DMS153 treated with DMSO at 0.1 percent for 48 hours (cell line): Measurements from ENCODE around the gene ATP6AP1.

Experiments used
- DNase-seq: peaks from one replicate; lab custom pipeline; 2025; ENCODE audit not compliant: unreplicated experiment; lab: John Stamatoyannopoulos, UW

The ATP6AP1 gene

DNA sequence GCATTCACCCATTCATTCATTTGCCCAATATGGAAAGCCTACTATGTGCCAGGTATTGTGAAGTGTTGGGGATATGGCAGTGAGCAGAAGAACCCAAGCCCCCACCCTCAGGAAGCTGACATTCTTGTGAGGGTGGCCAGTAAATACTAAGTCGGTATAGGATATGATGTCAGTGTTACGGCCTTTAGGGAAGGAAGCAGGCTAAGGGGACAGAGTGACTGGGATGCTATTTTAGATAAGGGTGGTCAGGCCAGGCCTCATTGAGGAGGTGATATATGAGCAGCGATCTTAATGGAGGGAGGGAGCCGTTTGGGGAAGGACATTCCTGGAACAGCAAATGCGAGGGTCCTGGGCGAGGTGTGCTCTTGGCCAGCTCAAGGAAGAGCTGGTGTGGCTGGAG, 2.0 kb downstream of the ATP6AP1 start:
- no peak for DNase-seq

DNA sequence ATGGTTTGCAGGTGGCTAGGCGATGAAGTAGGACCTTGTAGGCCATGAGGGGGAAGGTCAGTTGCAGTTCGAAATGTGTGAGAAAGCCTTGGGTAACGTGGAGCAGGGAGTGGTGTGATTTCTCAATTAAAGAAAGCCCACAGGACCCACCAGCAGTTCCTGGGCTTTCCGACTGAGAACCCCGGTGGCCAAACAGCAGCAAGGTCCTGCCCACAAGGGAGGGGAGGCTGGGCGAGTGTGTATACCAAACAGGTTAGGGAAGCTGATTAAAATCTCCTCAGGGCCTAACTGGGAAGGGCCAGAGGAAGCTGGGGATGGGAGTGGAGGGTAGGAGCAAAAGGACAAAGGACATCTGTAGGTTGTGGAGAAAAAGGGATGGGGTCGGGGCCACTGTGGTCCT, 2.4 kb downstream of the ATP6AP1 start:
- no peak for DNase-seq

DNA sequence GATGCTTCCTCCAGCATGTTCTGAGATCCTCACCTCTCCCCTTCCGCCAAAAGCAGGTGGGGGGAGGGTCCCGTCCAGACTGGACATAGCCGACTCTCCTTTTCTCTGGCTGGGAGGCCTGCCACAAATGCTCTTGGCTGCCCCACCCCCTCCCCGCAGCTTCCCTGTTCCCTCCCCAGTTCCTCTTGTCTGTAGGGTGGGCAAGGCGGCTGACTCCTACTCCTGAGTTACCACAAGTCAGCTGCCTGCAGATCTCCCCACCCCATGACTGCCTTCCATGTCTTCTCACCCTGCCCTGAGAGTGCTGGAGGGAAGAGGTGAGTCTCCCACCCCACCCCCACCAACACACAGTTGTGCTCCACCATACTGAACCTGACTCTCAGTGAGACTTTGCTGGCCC, 2.9 kb downstream of the ATP6AP1 start:
- DNase-seq = no peak

DNA sequence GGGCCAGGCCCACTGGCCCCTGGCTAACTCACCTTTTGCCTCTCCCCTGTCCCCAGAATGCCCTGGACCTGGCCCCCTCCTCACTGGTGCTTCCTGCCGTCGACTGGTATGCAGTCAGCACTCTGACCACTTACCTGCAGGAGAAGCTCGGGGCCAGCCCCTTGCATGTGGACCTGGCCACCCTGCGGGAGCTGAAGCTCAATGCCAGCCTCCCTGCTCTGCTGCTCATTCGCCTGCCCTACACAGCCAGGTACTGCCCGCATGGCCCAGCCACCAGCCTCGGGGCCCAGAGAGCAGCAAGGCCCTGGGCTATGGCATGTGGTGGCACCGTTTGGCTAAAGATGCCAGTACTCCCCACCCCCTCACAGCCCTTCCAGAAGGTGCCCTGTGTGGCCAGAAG, 3.7 kb downstream of the ATP6AP1 start:
- no peak for DNase-seq

DNA sequence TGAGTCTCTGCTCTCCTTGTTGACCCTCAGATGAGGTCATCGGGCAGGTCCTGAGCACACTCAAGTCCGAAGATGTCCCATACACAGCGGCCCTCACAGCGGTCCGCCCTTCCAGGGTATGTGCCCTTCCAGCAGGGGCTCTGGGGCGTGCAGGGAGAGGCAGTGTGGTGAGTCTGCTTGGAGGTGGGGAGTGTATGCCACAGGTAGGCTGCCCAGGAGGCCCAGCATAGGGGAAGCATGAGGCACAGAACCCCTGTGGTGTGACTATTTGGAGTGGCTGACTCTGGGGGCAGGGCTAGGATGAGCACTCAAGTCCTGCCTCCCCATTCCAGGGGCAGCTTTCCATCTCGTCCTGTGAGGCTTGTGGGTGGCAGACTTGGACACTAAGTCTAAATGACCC, 5.1 kb downstream of the ATP6AP1 start:
- DNase-seq = no peak

DNA sequence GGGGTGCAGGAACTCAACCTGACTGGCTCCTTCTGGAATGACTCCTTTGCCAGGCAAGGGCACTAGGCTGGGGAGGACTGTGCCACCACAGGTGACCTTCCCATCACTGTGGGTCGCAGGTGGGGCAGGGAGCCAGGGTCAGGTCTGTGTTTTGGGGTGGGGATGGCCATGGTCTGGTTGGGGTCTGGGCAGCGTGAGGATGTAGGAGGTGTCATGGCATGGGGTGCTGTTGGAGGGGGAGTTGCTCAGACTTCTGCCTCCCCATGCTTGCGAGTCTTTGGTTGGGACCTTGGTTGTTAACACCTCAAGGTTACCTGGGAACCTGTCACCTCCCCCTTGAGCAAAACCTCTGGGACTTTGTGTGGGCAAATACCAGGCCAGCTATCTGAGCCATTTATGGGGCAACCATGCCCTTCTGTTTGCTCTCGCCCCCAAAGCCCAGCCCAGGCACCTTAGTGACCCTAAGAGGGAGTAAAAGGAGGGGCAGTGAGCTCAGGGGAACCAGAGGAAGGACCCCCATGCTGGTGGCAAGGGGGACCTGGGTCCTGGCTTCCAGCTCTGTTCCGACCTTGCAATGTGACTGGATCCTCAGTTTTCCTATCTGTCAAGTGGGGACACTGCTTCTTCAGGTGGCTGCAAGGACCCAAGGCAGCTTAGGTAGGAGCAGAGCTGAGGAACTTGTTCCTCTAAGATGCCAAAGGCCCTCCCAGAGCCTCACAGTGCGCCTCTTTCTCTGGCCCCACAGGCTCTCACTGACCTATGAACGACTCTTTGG, 6.1 kb downstream of the ATP6AP1 start:
- DNase-seq = no peak

DNA sequence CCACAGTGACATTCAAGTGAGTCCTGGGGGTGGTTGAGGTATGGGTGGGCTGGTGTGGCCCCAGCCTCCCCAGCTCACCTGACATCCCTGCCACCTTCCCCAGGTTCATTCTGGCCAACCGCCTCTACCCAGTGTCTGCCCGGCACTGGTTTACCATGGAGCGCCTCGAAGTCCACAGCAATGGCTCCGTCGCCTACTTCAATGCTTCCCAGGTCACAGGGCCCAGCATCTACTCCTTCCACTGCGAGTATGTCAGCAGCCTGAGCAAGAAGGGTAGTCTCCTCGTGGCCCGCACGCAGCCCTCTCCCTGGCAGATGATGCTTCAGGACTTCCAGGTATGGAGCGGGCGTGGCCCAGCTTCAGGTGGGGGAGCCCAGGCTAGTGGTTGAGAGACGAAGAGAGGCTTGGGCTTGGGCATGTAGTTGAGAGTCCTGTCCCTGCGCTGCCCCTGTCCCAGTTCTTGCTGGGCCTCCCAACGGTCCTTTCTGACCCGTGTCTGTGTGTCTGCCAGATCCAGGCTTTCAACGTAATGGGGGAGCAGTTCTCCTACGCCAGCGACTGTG, 6.8 kb downstream of the ATP6AP1 start:
- DNase-seq = no peak

DNA sequence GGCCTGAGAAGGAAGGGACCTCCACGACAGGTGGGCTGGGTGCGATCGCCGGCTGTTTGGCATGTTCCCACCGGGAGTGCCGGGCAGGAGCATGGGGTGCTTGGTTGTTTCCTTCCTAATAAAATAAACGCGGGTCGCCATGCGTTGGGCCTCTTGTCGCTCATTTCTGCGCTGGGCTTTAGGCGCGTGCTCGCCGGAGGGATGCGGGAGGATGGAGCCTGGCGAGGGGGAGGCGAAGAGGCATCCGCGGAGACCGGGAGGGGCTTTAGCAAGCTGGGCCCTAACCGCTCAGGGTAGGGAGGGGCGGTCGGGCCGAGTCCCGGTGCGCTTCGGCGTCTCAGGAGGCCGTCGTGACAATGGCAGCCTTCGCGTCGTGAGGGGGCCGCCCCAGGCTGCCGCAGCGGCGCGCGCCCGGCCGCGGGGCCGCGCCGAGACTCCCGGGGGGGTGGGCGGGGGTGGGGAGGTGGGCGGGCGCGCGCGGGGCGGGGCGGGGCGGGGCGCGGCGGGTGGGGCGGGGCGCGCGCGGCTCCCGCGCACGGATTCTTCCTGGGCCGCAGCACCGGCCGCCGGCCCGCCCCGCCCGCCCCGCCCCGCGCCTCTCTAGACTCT, 8.0 kb downstream of the ATP6AP1 start:
- no peak for DNase-seq

DNA sequence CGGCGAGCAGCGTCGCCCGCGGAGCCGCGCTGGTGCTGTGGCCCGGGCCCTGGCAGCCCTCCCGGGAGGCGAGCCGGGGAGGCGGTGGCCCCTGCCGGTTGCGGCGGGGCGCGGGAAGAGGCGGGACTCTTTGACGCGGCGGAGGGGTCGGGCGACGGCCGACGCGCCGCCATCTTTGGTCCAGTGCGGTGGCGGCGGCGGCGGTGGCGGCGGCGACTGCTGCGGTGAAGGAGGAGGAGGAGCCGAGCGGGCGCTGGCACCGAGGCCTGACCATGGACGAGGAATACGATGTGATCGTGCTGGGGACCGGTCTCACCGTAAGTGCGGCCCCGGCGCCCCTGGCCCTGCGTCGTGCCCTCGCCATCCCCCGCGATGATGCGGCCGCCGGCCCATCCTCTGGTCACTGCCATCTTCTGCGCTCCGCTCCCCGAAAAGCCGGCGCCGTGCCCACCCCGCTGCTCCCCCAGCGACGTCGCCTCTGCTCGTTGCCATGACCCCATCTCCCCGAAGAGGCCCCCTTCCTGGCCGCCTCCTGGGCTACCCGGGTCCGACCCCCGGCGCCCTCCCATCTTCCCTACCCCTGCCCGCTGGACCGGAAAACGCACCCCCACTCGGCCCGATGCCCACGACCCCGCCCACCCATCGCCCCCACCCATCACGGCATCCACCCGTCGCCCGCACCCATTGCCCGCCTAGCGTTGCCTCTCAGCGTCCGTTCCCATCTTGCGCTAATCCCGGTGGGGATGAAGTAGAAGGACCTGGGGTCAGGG, 8.7 kb downstream of the ATP6AP1 start, which contains the start of gene GDI1:
GDI1 (plus strand) TSS at position 172 of the 770 bp plus-strand sequence; CDS start at position 273, 101 bp downstream.
- DNase-seq = peak; percentile 9

DNA sequence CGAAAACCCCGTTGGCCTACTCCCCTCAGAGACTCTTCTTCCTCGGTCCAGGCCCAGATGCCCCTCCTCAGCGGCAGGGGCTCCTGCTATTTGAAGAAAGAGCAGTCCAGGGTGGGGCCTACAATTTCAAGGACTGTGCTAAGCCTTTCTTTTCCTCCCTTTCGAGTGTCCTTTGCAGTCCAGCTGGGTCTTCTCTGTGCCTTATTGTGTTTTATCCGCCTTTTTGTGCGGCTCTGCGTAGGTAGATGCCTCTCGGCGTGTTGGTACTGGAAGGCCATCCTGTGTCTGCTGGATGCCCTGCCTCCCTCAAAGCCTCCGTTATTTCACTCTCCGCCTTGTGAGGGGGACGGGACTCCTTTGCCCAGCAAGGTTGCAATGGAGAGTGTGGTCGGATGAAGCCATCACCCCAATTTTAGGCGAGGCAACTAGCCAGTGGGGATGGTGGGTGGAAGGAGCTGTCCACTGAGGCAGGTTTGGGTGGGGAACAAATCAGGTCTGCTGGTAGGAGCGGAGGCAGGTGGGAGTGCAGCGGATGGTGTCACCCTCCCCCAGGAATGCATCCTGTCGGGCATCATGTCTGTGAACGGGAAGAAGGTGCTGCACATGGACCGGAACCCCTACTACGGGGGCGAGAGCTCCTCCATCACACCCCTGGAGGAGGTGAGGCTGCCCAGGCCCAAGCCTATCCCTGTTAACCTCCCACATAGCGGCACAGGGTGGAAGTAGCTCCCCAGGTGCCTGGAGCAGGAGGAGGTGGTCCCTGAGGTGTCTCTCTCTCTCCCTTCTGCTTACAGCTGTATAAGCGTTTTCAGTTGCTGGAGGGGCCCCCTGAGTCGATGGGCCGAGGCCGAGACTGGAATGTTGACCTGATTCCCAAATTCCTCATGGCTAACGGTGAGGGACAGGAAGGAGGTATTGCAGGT, 9.8 kb downstream of the ATP6AP1 start:
- no peak for DNase-seq

DNA sequence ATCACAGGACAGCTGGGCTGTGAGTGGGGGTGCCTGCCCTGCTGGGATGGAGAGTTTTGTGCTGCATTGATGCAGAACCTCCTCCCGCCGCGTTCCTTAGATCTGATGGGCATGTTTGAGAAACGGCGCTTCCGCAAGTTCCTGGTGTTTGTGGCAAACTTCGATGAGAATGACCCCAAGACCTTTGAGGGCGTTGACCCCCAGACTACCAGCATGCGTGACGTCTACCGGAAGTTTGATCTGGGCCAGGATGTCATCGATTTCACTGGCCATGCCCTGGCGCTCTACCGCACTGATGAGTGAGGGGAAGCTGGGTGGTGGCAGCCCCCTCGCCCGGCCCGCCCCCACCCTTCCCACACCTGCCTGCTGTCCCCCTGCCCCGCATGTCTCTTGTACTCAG, 11.4 kb downstream of the ATP6AP1 start:
- no peak for DNase-seq

DNA sequence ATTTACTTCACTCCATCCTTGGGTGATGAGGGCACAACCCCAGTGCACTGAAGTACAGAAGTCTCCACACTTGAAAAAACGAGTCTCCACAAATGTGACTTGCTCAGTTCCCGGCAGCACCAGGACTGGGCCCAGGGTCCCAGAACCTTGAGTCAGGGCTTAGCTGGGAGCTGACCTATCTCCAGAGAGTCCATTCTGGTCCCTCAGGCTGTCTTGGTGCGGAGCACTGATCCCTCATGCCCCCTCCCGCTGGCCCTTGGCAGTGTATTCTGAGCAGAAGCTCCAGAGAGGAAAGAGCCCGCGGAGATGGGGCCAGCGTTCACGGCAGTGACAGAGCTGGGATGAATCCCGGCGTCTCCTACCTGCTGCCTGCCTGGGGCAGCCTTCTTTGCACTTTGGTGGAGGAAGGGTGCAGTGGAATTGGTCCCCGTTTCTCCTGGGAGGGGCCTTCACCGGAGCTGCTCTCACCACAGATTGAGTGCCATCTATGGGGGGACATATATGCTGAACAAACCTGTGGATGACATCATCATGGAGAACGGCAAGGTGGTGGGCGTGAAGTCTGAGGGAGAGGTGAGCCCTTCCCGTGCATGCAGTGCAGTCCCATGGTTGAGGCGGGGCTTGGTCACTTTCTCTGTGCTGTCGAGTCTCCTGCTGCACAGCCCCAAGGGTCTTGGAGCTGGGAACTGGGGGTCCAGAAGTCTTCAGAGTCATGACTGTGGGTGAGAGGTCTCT, 12.3 kb downstream of the ATP6AP1 start:
- DNase-seq = no peak

DNA sequence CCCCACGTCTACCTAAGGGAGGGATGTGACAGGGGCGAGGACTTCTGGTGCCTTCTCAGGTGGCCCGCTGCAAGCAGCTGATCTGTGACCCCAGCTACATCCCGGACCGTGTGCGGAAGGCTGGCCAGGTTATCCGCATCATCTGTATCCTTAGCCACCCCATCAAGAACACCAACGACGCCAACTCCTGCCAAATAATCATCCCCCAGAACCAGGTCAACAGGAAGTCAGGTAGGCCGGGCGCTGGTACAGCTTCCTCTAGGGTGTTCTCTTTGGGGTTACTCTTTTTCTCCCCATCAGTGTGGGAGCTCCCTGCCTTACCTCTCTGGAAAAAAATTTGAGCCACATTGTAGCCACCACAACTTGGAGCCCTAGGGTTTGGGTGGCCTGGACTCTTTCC, 13.1 kb downstream of the ATP6AP1 start:
- DNase-seq = no peak

DNA sequence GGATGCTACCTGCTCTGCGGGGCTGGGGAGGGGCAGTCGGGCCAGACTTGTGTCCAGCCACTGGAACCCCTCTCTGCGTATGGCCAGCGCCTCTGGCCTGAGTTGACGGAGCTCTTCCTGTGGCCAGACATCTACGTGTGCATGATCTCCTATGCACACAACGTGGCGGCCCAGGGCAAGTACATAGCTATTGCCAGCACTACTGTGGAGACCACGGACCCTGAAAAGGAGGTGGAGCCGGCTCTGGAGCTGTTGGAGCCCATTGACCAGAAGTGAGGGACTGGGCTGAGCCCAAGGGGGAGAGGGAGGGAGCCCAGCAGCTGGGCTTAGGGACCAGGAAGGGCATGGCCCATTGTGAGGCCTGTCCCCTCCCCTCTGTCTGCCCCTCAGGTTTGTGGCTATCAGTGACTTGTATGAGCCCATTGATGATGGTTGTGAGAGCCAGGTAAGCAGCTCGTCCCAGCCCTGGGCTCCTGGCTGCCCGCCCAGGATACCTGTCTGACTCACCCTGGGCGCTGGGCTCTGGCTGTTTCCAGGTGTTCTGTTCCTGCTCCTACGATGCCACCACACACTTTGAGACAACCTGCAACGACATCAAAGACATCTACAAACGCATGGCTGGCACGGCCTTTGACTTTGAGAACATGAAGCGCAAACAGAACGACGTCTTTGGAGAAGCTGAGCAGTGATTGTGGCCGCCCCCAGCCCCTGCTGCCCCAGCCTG, 13.7 kb downstream of the ATP6AP1 start:
- DNase-seq = no peak

DNA sequence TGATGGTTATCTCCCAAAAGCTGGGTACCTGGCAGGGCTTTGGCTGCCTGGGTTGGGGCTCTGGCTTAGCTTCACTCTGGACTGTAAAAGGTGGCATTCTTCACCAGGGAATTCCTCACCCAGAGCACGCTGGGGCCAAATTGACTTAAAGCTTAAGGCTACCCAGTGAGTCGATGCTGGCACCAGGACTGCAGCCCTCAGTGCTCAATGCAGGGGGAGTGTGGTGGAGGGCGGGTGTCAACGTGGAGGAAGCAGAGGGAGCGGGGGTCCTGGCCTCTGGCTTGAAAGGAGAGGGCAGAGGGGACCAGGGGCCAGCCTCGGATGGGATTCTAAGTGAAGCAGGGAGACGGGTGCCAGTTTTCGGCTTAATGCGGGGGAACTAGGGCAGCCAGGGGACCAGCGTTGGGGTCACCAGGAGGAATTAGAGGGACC, 15.0 kb downstream of the ATP6AP1 start:
- DNase-seq = no peak

DNA sequence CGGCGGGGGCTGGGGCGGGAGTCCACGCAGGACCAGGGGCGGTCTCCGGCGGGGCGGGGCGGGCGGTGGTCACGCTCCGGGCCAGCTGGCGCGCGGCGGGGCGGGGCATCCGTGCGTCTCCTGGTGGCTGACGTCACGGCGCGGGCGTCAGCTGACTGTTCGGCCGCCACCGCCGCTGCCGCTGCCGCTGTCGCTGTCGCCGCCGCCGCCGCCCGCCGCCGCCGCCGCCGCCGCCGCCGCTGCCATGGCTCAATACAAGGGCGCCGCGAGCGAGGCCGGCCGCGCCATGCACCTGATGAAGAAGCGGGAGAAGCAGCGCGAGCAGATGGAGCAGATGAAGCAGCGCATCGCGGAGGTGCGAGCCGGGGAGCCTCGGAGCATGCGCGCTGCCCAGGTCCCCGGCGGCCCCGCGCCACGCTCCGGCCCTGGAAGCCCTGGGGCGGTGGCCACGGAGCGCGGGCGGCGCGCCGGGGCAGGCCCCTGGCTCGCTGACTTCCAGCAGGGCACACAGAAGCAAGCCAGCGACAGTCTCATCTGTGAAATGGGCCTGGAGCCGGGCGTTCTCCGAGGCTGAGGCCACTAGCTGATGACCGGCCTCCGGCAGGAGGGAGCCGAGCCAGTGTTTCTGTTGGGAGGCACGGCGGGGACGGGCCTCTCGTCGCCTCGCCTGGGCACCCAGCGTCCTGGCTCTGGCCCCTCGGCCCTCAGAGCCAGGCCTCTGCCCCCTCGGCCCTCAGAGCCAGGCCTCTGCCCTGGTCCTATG, 15.7 kb downstream of the ATP6AP1 start, which contains the start of gene FAM50A:
FAM50A (plus strand) TSS at position 150 of the 763 bp plus-strand sequence; CDS start at position 245, 95 bp downstream.
- DNase-seq = peak; percentile 70

DNA sequence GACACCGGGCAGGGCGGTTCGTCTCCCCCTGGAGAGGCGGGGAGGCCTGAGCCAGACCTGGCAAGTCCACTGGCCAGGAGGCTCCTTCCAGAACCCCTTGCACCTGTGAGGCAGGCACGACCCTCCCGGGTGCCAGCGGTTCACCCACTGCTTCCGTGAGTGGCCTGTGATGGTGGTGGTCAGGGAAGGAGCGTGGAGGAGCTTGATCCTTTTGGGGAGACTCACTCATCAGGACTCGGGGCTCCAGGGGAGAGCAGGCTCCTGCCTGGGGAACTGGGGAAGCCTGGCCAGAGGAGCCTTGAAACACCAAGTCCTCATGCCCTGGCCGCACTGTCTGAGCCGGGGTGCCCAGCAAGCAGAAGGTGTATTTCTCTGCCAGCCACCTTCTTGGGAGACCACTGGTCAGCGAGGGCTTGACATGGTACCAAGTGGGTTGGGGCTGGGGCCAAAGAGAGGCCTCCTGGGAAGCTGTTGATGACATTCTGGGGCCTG, 16.3 kb downstream of the ATP6AP1 start:
- DNase-seq = no peak

DNA sequence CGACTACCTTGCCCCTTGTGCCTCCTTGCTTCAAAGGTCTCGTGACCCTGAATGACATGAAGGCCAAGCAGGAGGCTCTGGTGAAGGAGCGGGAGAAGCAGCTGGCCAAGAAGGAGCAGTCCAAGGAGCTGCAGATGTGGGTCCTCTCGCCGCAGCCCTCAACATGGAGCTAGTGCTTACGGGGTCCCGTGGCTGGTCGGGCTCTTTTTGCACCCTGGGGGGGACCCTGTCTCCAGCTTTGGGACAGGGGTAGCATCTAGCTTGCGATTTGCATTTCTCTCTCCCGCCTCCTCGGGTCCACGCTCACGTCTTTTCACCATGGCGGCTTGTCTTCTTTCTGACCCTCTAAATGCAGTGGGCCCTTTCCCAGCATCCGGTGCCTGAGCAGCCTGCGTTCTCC, 17.3 kb downstream of the ATP6AP1 start:
- DNase-seq = no peak
